HEK293T (cell line): Measurements from ENCODE around the gene YBEY.

Experiments
- ARNT ChIP-seq: fragments of 450-650 bp; IDR thresholded peaks from 2 replicates; pipeline ENCODE4 v1.6.1; 2017; ENCODE audit warnings: mild to moderate bottlenecking
- BHLHE40 ChIP-seq: fragments of 450-650 bp; IDR thresholded peaks from 2 replicates; pipeline ENCODE4 v1.6.1; 2016; ENCODE audit warnings: mild to moderate bottlenecking, moderate library complexity, borderline replicate concordance
- CTBP1 ChIP-seq: fragments of 450-650 bp; IDR thresholded peaks from 2 replicates; pipeline ENCODE4 v1.6.1; 2016; ENCODE audit warnings: borderline replicate concordance
- ELF4 ChIP-seq: fragments of 450-650 bp; IDR thresholded peaks from 2 replicates; pipeline ENCODE4 v1.6.1; 2017; ENCODE audit warnings: antibody characterized with exemption
- FOXA1 ChIP-seq: fragments of 450-650 bp; IDR thresholded peaks from 2 replicates; pipeline ENCODE4 v1.6.1; 2016; ENCODE audit warnings: mild to moderate bottlenecking
- FOXK2 ChIP-seq: fragments of 450-650 bp; IDR thresholded peaks from 2 replicates; pipeline ENCODE4 v1.6.1; 2016; ENCODE audit warnings: mild to moderate bottlenecking
- FOXM1 ChIP-seq: fragments of 450-650 bp; IDR thresholded peaks from 2 replicates; pipeline ENCODE4 v1.6.1; 2017; ENCODE audit warnings: mild to moderate bottlenecking, borderline replicate concordance
- L3MBTL2 ChIP-seq: fragments of 450-650 bp; conservative IDR thresholded peaks from 2 replicates; pipeline ENCODE4 v1.6.1; 2016; ENCODE audit warnings: mild to moderate bottlenecking
- LEF1 ChIP-seq: fragments of 450-650 bp; IDR thresholded peaks from 2 replicates; pipeline ENCODE4 v1.6.1; 2017; ENCODE audit warnings: mild to moderate bottlenecking, borderline replicate concordance
- PKNOX1 ChIP-seq: fragments of 450-650 bp; IDR thresholded peaks from 2 replicates; pipeline ENCODE4 v1.6.1; 2016
- SP1 ChIP-seq: fragments of 450-650 bp; IDR thresholded peaks from 2 replicates; pipeline ENCODE4 v1.6.1; 2017
- SUZ12 ChIP-seq: fragments of 450-650 bp; IDR thresholded peaks from 2 replicates; pipeline ENCODE4 v1.6.1; 2016; ENCODE audit warnings: mild to moderate bottlenecking
- TARDBP ChIP-seq: fragments of 450-650 bp; IDR thresholded peaks from 2 replicates; pipeline ENCODE4 v1.6.1; 2016

GRCh38 chr21:46304955-46305354 is 18.8 kb downstream of the YBEY start:
- TF ChIP-seq PKNOX1 (no peak), FOXM1 (no peak), SUZ12 (no peak), ELF4 (no peak), ARNT (no peak), BHLHE40 (no peak), SP1 (no peak), TARDBP (no peak), FOXA1 (no peak), FOXK2 (no peak), LEF1 (no peak), CTBP1 (no peak), L3MBTL2 (no peak)
